HG03108 (cell line): Measurements from ENCODE around the gene CYP24A1.

Experiments used
- ATAC-seq: cut with Tn5 transposase; IDR thresholded peaks from one replicate; pipeline ENCODE4 v1.9.1; 2021; ENCODE audit warnings: moderate library complexity; ENCODE audit not compliant: unreplicated experiment

The CYP24A1 gene

DNA sequence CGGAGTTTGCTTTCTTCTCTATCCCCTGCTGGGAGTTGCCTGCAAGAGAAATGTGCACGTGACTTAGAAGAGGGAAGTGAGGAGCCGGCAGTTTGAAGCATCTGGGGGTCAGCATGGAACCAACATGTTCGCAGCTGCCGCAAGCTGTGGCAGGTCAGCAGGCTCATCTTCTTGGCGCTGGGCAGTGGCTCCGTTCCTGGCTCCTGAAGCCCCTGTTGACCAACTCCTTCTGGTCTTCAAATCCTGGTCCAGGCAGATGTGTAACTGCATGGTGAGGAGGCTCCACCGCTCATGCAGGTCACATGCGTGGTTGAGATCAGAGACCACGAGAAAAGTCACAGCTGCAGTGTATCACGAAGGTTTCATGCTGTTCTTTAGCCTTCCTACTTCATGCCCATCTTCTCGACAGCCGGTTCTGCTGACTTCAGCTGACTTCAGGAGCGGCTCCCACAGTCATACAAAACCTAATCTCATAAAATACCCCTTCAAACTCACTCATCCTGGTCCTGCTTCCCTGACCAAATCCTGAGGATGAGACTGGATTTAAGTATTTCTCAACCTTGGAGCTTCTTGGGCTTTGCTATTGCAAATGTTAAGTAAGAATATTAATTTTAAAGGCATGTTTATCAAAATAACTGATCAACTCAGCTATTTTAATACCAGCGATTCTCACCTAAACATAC lies 58.5 kb downstream of the CYP24A1 start:
- no peak for ATAC-seq

DNA sequence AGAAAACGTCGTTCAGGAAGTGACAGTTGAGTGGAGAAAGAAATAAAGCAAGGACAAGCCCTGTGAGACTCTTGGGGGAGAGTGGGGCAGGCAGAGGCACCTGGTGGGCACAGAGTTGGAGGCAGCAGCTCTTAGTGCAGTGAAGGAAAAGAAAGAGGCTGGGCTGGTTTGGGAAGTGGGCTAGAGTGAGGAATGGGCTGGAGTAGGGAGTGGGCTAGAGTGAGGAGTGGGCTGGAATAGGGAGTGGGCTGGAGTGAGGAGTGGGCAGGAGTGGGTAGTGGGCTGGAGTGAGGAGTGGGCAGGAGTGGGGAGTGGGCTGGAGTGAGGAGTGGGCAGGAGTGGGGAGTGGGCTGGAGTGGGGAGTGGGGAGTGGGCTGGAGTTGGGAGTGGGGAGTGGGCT lies 59.7 kb downstream of the CYP24A1 start:
- no peak for ATAC-seq

DNA sequence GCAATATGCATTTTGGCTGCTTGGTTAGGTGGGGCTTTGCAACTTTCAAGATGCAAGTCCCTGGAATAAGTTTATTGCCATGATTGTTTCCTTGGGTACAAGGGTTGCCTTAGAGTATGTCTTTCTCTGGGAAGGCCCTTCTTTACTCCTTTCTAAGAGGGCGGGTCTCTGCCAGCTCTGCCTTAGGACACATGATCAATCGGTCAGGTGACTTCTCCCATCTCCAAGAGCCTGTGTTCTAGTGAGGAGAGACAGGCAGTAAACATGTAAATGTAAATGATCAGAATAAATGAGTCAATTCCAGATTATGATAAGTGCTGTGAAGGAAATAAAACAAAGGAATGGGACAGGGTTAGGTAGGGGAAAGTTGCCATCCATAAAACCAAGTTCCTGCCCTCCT lies 60.2 kb downstream of the CYP24A1 start:
- no peak for ATAC-seq

DNA sequence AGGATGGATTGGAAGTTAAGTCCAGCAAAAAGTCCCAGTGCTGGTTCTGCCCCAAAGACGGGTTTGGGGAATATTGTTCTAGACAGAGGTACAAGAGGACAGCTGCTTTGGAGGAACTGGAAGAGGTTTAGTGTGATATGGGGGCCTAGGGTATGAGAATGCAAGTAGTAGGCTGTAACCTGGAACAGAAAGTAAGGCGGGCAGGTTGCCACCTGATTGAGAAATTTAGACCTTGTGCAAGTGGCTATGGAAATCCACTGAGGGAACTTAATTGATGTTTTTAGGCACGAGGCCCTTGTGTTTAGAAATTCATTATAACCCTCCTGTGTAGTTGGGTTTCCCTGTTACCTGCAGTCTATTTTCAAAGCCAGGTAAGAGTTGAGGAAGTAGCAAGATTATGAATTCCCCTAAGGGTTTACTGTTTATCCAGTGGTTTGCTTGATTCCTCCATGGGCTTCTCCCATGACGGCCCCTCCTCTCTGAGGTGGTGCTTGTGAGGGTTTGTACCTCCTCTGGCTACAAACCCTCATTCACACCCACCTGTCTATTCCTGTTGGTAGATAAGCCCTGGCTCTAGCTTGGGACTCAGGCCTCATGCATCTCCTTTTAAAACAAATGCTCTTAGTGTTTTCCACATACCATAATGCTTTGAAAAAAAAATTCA lies 61.4 kb downstream of the CYP24A1 start:
- no peak for ATAC-seq

DNA sequence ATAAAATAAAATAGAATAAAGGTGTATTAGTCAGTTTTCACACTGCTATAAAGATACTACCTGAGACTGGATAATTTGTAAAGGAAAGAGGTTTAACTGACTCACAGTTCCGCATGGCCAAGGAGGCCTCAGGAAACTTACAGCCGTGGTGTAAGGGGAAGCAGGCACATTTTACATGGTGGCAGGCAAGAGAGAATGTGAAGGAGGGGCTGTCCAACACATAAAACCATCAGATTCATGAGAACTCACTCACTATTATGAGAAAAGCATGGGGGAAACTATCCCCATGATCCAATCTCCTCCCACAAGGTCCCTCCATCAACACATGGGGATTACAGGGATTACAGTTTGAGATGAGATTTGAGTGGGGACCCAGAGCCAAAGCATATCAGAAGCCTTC lies 62.3 kb downstream of the CYP24A1 start:
- no peak for ATAC-seq

DNA sequence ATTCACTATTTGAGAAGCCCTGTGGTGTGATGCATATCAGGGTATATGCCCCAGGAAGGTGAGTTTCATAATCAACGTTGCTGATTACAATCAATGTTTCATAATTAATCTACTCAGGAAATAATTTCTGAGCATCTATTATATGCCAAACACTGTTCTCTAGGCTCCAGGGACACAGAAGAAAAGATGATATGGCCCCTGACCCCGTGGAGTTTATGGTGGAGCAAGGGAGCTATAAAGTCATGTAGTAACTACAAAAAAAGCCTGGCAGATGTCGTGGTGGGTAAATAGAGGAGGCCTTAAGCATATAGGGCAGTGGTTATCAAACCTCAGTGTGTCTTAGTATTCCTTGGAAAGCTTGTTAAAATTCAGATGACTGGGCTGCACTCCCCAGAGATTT lies 63.3 kb downstream of the CYP24A1 start:
- ATAC-seq, result no peak

DNA sequence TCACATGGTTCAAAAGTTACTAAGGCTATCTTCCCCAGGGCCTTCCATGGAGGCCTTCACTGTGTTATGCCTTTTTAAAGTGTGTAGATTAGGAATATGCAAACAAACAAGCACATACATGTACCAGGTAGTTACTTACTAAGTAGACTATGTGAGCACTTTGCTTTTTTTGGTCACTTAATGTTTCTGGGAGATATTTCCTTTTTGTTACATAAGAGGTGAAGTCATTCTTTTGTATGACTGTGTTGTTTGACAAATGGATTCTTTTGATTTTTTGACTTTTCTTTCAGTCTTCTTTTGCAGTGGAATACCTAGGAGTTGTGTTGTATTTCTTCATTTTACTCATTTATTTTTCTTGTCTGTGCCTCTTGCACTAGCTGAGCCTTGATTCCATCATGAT lies 63.7 kb downstream of the CYP24A1 start:
- no peak for ATAC-seq

DNA sequence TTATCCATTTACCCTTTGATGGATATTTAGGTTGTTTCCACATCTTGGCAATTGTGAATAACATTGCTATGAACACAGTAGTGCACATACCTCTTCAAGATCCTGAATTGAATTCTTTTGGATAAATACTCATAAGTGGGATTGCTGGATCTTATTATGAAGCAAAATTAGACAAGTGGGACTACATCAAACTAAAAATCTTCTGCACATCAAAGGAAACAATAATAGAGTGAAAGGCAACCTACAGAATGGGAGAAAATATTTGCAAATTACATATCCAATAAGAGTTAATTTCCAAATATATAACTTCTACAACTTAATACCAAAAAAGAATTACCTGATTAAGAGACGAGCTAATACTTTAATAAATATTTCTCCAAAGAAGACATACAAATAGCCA lies 65.0 kb downstream of the CYP24A1 start:
- ATAC-seq, result no peak

DNA sequence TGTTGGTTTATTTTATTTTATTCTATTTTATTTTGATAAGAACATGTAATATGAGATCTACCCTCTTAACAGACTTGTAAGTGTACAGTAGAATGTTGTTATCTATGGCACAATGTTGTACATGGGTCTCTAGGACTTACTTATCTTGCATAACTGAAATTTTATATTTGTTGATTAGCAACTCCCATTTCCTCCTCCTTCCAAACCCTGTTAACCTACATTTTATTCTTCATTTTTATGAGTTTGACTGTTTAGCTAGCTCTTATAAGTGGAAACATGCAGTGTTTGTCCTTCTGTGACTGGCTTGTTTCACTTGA lies 65.5 kb downstream of the CYP24A1 start:
- no peak for ATAC-seq

DNA sequence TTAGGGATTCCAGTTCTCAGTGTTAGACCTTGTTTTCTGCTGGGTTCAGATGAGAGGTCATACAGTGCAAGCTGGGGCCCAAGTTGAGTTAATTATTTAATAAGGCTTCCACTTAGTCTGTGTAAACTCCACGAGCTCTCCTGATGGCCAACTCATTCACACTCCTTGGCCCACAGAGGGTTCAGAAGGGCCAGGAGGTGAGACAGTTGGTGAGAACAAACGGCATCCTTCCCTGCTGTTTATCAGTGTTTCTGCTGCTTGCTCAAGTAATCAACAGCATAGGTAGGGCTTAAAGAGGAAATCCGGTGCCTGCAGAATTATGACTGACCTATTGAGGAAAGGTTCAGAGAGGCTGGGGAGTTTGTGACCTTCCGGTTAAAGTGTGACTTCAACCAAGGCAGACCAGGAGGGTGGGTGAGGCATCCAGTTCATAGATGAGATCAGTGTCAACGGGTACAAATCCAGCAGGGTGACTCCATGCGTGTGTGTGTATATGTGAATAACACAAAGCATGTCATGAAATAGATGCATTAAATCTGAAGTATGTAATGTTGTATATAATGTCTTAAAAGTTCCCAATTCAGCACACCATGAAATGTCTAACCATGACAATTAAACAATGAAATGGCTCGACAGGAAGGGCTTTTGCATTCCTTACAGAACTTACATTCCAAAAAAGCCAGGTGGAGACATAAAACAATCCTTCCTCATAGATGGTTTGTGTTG lies 66.0 kb downstream of the CYP24A1 start:
- ATAC-seq, result no peak

DNA sequence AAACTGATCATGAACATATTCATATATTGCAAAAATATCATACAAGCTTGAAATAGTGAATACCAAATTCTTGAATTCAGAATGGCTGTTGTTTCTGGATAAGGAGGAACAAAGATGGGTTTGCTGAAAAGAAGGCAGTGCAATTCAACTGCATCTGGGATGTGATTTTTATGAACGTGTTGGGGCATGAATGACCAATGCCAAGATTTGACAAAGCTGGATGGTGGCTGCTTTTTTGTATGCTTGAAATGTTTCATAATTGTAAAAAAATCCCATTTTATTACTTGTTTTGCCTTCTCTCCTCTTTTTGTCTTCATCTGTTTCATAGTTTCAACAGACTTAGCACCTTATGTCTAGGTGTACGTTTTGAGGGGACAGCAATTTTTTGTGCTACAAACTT lies 66.6 kb downstream of the CYP24A1 start:
- ATAC-seq, result no peak

DNA sequence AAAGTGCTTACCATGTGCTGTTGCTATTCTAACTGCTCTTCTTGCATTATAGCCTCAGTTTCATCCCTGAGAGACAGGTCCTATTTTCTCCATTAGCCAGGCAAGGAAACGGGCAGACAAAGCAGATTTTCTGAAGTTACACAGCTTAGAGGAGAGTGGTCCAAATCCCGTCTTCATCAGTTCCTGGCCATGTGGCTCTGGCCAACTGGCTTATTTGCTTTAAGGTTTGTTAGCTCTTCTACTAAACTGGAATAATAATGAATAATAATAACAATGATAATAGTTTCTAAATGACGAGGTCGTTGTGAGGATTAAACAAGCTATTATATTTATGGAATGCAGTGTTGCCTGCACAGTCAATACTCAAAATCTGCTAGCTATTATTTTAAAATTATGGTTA lies 67.6 kb downstream of the CYP24A1 start:
- ATAC-seq, result no peak

DNA sequence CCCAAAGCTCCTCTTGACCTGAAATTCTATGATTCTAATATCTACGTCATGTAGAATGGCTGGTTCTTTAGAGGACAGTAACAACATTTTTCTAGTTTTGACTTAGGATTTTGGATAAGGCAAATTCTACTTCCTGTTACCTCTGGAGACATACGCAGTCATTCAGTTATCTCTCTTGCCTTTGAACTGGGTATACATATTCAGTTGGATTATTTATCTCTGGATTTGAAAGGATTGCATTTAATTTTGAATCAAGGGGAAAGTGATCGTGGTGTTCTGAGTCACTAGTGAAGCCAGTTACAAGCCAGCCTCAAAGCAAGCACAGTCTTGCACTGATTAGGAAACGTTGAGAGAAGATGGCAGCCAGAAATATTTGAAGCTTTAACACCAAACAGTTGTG lies 68.1 kb downstream of the CYP24A1 start:
- ATAC-seq, result no peak

DNA sequence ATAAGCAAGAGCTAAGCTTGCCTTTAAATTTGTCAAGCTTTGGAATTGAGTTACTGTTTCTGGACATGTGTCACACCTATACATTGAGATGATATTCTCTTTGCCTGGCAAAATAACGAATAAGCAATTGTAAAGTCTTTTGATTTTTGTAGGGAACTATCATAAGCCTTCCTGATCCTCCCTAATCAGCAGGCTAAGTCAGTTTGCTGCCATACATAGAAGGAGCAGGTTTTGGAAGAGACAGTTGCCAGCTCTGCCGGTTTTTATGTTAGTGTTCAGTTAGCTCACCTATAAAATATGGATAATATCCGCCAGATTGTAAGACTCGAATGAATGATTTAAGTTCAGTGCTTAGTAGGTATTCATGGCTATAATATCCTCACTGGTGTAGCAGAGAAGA lies 69.0 kb downstream of the CYP24A1 start:
- ATAC-seq, result no peak

DNA sequence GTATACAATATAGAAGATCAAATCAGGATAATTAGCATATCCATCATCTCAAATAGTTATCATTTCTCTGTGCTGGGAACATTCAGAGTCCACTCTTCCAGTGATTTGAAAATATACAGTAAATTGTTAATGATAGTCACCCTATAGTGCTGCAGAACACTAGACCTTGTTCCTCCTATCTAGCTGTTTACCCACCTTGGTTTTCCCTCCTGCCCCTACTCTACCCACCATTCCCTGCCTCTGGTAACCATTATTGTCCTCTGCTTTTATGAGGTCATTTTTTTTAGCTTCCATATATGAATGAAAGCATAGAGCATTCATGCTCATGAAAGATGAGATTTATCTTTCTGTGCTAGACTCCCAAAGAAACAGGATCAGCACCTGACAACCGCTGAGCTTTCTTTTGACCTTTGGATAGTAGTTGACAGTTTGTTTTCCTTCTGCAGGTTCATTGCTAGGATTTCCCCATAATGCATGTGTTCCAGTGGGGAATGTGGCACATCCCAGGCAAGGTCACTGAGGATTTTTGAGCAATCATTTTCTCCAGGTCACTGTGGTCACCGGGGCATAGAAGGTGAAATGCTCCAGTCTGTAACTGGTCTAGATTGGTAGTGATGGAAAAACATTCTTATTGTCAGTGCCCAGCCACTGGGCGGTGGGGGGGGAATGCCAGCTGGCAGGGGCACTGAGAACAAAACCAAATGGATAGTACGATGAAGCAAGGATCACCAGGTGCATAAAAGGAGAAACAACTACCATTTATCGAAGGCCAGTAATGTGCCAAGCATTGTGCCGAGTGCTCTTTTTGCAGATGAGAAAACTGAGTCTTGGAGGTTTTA lies 69.8 kb downstream of the CYP24A1 start:
- ATAC-seq, result no peak
